GM18909 (cell line): ENCODE data around the gene GLRA2.
A peak's percentile ranks its signal among the peaks of the same experiment; 100 is the strongest.

Experiments
- ATAC-seq: cut with Tn5 transposase; IDR thresholded peaks from one replicate; pipeline ENCODE4 v1.9.1; 2021; ENCODE audit warnings: mild to moderate bottlenecking; ENCODE audit not compliant: unreplicated experiment, poor library complexity

The GLRA2 gene

DNA sequence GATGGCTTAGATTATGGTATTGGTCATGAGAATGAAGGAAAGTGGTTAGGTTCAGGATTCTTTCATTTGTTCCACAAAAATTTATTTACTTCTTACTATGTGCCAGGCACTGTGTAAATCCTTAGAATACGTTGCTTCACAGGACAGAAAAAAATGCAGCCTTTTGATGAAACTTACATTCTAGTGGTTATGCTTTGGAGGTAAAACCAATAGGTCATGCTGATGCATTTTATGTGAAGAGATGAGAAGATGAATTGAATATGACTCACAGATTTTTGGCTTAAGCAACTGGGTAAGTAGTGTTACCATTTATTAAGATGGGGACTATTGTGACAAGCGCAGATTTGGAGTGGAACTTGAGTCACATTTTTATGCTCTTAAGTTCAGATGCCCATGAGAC lies 165.3 kb downstream of the GLRA2 start:
- ATAC-seq = no peak

- ATAC-seq = peak; percentile 79
Measured at GRCh38 chrX:14697451-14697850, 168.1 kb downstream of the GLRA2 start.

GRCh38 chrX:14698790-14699189 lies 169.5 kb downstream of the GLRA2 start:
- no peak for ATAC-seq

GRCh38 chrX:14700982-14701381 lies 171.6 kb downstream of the GLRA2 start:
- no peak for ATAC-seq

DNA sequence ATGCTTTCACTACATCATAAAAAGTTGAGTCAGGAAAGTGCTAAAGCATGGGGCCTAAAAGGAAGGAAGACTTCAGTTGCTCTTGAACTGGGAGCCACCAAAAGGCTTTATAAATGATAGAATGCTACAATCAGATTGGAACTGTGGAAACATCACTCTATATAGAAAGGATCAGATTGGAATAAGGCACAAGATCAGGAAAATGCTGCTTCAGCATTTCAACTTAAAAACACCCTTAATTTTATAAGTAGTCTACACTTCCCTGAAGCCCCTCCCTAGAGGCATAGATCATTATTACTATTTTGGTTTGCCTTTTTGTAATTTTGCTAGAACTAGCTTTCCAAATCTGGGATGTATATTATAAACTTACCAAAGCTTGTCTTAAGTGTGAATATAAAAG lies 172.8 kb downstream of the GLRA2 start:
- no peak for ATAC-seq

DNA sequence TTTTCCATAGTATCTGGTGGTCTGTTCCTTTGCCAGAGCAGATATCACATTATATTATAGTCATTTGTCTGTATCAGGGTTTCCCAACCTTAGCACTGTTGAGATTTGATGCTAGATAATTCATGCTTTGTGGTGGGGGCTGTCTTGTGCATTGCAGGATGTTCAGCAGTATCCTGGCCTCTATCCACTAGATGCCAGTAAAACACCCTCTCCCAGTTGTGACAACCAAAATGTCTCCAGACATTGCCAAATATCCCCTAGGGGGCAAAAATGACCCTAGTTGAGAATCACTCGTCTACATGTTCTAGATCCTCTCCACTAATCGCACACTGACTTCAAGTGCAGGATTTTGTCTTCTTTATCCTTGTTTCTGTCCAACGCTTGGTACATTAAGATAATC lies 182.8 kb downstream of the GLRA2 start:
- ATAC-seq = no peak

GRCh38 chrX:14717949-14718348 lies 188.6 kb downstream of the GLRA2 start:
- ATAC-seq = no peak

- ATAC-seq = no peak
Measured at GRCh38 chrX:14718403-14718802, 189.1 kb downstream of the GLRA2 start.

GRCh38 chrX:14729058-14729457 lies 199.7 kb downstream of the GLRA2 start:
- no peak for ATAC-seq

GRCh38 chrX:14738643-14739042 lies 209.3 kb downstream of the GLRA2 start:
- no peak for ATAC-seq

GRCh38 chrX:14753441-14753840 lies 224.1 kb downstream of the GLRA2 start:
- ATAC-seq = no peak

DNA sequence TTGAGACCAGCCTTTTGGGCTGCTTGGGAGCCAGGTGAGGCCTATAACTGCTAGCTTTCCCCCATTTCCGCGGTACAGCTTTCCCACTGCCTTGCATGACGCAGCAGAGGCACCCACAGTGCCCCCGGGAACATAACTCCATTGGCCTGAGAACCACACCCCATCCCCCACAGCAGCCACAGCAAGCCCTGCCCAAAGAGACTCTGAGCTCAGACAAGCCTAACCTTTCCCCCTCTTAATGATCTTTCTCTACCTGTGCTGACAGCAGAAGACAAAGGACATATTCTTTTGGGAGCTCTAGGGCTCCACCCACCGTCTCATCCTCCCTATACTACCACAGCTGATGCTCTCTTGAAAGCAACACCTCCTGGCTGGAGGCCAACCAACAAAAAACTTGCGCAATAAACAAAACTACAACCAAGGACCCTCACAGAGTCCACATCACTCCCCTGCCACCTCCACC lies 228.7 kb downstream of the GLRA2 start:
- no peak for ATAC-seq

GRCh38 chrX:14775416-14775815 lies 246.1 kb downstream of the GLRA2 start:
- no peak for ATAC-seq

DNA sequence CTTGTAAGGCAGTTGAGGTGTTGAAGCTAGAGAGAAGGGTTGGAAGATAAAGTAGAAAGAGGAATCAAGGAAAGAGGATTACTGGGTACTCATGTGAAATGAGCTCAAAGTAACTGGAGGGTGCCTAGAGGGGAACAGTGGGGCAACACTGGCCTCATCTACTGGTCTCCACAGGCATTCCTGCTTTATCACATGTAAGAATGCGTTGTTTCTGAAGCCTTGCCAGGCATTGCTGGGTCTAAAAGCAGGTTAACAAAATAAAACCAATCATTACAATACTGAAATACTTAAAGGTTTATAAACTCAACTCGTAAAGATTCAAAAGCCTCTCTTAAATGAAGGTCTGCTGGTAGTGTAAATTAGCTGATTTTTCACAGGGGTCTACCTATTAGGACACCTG lies 247.6 kb downstream of the GLRA2 start:
- ATAC-seq = no peak

- ATAC-seq = no peak
Measured at GRCh38 chrX:14777525-14777924, 248.2 kb downstream of the GLRA2 start.

DNA sequence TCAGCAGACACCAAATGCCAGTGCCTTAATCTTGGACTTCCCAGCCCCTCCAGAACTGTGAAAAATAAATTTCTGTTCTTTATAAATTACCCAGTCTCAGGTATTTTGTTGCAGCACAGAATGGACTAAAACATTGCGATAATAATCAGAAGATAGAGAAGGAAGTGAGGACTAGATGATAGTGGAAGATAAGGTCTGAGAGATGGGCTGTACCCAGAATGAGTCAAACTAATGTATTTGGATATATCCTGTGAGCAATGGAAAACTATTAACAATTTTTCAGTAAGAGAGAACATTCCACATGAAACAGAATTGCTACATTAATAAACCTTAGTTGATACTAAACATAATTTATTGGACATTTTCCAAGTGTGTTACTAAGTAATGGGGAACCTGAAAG lies 250.2 kb downstream of the GLRA2 start:
- ATAC-seq = no peak
